Measurements from ENCODE around the gene MAML2.

- no peak for TF ChIP-seq CTCF (IDR thresholded peaks at IDR 0.05)
- no peak for TF ChIP-seq POLR2A (IDR thresholded peaks at IDR 0.05)
Measured at GRCh38 chr11:96317571-96317970, 25.4 kb downstream of the MAML2 start.
